ENCODE results near the gene RCN1. TPM values are rescaled to one million over a fixed set of nuclear protein-coding genes. Genes with fewer than 3 reads are reported as not detected.

Gene RCN1
- 235 and 275 TPM in 2 replicates for total RNA-seq

DNA sequence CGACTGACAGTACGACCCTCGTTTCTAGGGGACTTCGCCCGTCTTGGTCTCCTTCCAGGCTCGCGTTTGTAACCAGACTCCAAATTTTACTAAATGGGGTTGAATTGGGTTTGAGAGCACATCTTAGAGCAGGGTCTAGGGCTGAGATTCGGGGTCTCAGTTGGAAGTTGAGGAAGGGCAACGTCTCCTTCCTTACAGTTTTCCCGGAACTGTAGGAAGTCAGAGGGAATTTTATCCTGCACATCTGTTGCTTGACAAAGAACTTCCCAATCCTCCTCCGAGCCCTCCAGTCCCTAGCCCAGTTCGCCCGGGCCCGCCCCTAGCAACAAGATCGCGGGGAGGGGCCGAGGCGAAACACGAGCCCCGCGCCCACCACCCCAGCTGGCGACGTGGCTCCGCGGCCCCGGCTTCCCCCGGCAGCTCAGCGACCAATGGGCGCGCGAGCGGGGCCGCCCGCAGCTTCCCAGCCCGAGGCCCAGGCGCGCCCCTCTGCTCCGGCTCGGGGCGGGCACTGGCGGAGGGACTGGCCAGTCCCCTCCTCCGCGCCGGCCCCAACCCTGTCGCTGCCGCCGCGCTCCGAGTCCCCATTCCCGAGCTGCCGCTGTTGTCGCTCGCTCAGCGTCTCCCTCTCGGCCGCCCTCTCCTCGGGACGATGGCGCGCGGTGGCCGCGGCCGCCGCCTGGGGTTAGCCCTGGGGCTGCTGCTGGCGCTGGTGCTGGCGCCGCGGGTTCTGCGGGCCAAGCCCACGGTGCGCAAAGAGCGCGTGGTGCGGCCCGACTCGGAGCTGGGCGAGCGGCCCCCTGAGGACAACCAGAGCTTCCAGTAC is at the start of gene RCN1:
TSS of gene RCN1 (plus strand) at position 530 of the 826 bp plus-strand sequence. CDS start at position 653, 123 bp downstream.

